H9 (cell line): ENCODE data around the gene STX8. TPM values are rescaled to one million over a fixed set of nuclear protein-coding genes. Genes with fewer than 3 reads are reported as not detected.

Experiments used
- DNase-seq: peaks from one replicate; pipeline ENCODE4 v3.0.0-alpha.2; 2017
- H2AFZ ChIP-seq: one replicate; pipeline ENCODE4 v1.6.1; 2013; ENCODE audit warnings: mild to moderate bottlenecking, low read length, control low read depth, moderate library complexity
- H2AK5ac ChIP-seq: 2 replicates; pipeline ENCODE4 v1.6.1; 2013; ENCODE audit warnings: low read length, control low read depth, mixed read lengths; ENCODE audit not compliant: insufficient read length
- H2BK120ac ChIP-seq: one replicate; pipeline ENCODE4 v1.6.1; 2013; ENCODE audit warnings: low read depth, mild to moderate bottlenecking, low read length, control low read depth, inconsistent platforms; ENCODE audit not compliant: poor library complexity, severe bottlenecking
- H2BK12ac ChIP-seq: 2 replicates; pipeline ENCODE4 v1.6.1; 2013; ENCODE audit warnings: low read length, control low read depth, mixed read lengths, low read depth; ENCODE audit not compliant: insufficient read length
- H2BK15ac ChIP-seq: 2 replicates; pipeline ENCODE4 v1.6.1; 2013; ENCODE audit warnings: low read depth, low read length, control low read depth
- H2BK20ac ChIP-seq: one replicate; pipeline ENCODE4 v1.6.1; 2013; ENCODE audit warnings: low read depth, mild to moderate bottlenecking, low read length, control low read depth, inconsistent platforms; ENCODE audit not compliant: poor library complexity, severe bottlenecking
- H2BK5ac ChIP-seq: 2 replicates; pipeline ENCODE4 v1.6.1; 2013; ENCODE audit warnings: low read length, control low read depth, mixed read lengths; ENCODE audit not compliant: insufficient read length
- H3K14ac ChIP-seq: 2 replicates; pipeline ENCODE4 v1.6.1; 2013; ENCODE audit warnings: low read length, control low read depth; ENCODE audit not compliant: insufficient read depth
- H3K18ac ChIP-seq: 2 replicates; pipeline ENCODE4 v1.6.1; 2013; ENCODE audit warnings: low read depth, mild to moderate bottlenecking, mixed read lengths, low read length, control low read depth; ENCODE audit not compliant: insufficient read length
- H3K23ac ChIP-seq: 2 replicates; pipeline ENCODE4 v1.6.1; 2013; ENCODE audit warnings: low read length, control low read depth, mixed read lengths, low read depth; ENCODE audit not compliant: insufficient read length
- H3K23me2 ChIP-seq: 2 replicates; pipeline ENCODE4 v1.6.1; 2013; ENCODE audit warnings: low read depth, mild to moderate bottlenecking, mixed read lengths, low read length, control low read depth; ENCODE audit not compliant: insufficient read length, poor library complexity, severe bottlenecking
- H3K27ac ChIP-seq: 2 replicates; pipeline ENCODE4 v1.5.1; 2013; ENCODE audit warnings: low read length, control low read depth, mixed read lengths, low read depth; ENCODE audit not compliant: insufficient read length
- H3K27me3 ChIP-seq: 2 replicates; pipeline ENCODE4 v1.6.1; 2013; ENCODE audit warnings: low read length, control low read depth, inconsistent platforms; ENCODE audit not compliant: insufficient read depth
- H3K4ac ChIP-seq: 2 replicates; pipeline ENCODE4 v1.6.1; 2013; ENCODE audit warnings: low read depth, mild to moderate bottlenecking, control low read depth, inconsistent platforms, low read length, moderate library complexity
- H3K4me1 ChIP-seq: 2 replicates; pipeline ENCODE4 v1.6.1; 2013; ENCODE audit warnings: low read length, control low read depth, inconsistent platforms; ENCODE audit not compliant: insufficient read depth
- H3K4me2 ChIP-seq: 2 replicates; pipeline ENCODE4 v1.6.1; 2013; ENCODE audit warnings: low read length, control low read depth, mixed read lengths; ENCODE audit not compliant: insufficient read length, insufficient read depth
- H3K56ac ChIP-seq: 2 replicates; pipeline ENCODE4 v1.6.1; 2013; ENCODE audit warnings: low read depth, mild to moderate bottlenecking, mixed read lengths, low read length, control low read depth; ENCODE audit not compliant: insufficient read length
- H3K79me1 ChIP-seq: 2 replicates; pipeline ENCODE4 v1.6.1; 2013; ENCODE audit warnings: low read depth, mild to moderate bottlenecking, moderate library complexity, low read length, control low read depth, inconsistent platforms; ENCODE audit not compliant: insufficient read depth, poor library complexity, severe bottlenecking
- H3K79me2 ChIP-seq: 2 replicates; pipeline ENCODE4 v1.6.1; 2013; ENCODE audit warnings: low read length, control low read depth, inconsistent platforms; ENCODE audit not compliant: insufficient read depth
- H3K9ac ChIP-seq: 2 replicates; pipeline ENCODE4 v1.6.1; 2013; ENCODE audit warnings: low read length, control low read depth, mixed read lengths; ENCODE audit not compliant: insufficient read length; ENCODE audit errors: extremely low read depth
- H3K9me3 ChIP-seq: one replicate; pipeline ENCODE4 v1.6.1; 2013; ENCODE audit warnings: low read depth, low read length, inconsistent platforms; ENCODE audit not compliant: control insufficient read depth
- H3T11ph ChIP-seq: one replicate; pipeline ENCODE4 v1.6.1; 2013; ENCODE audit warnings: mild to moderate bottlenecking, low read length, control low read depth, inconsistent platforms
- H4K20me1 ChIP-seq: one replicate; pipeline ENCODE4 v1.6.1; 2013; ENCODE audit not compliant: control insufficient read depth, insufficient read length, insufficient read depth
- H4K5ac ChIP-seq: 2 replicates; pipeline ENCODE4 v1.6.1; 2013; ENCODE audit warnings: low read depth, mild to moderate bottlenecking, mixed read lengths, low read length, control low read depth; ENCODE audit not compliant: insufficient read length
- H4K8ac ChIP-seq: replicated peaks from 2 replicates; pipeline ENCODE4 v1.6.1; 2013; ENCODE audit warnings: low read length, control low read depth, mixed read lengths, low read depth; ENCODE audit not compliant: insufficient read length
- H4K91ac ChIP-seq: 2 replicates; pipeline ENCODE4 v1.6.1; 2013; ENCODE audit warnings: low read depth, mild to moderate bottlenecking, moderate library complexity, mixed read lengths, low read length, control low read depth; ENCODE audit not compliant: insufficient read length
- H3K27ac Mint-ChIP-seq, 3 experiments: 2 replicates in 2 of 3; 3 replicates in 1 of 3; pipeline ENCODE4 v1.8.0; 2020 to 2021; ENCODE audit warnings: mixed read lengths in 3 of 3, mild to moderate bottlenecking in 1 of 3, moderate library complexity in 1 of 3
- H3K27me3 Mint-ChIP-seq: 2 replicates; pipeline ENCODE4 v1.8.0; 2021; ENCODE audit warnings: low read depth, mild to moderate bottlenecking, moderate library complexity, mixed read lengths
- H3K36me3 Mint-ChIP-seq, 3 experiments: 2 replicates in 2 of 3; 3 replicates in 1 of 3; pipeline ENCODE4 v1.8.0; 2020 to 2021; ENCODE audit warnings: low read depth in 3 of 3, mixed read lengths in 3 of 3; ENCODE audit not compliant: insufficient read depth in 1 of 3
- H3K4me1 Mint-ChIP-seq, 2 experiments: 2 replicates each; pipeline ENCODE4 v1.8.0; 2020; ENCODE audit warnings: mixed read lengths in 2 of 2
- H3K4me3 Mint-ChIP-seq, 2 experiments: 2 replicates in 1 of 2; 3 replicates in 1 of 2; pipeline ENCODE4 v1.8.0; 2020 to 2021; ENCODE audit warnings: mild to moderate bottlenecking in 2 of 2, mixed read lengths in 2 of 2, moderate library complexity in 1 of 2
- H3K9me3 Mint-ChIP-seq, 2 experiments: 2 replicates in 1 of 2; 3 replicates in 1 of 2; pipeline ENCODE4 v1.8.0; 2020; ENCODE audit warnings: mild to moderate bottlenecking in 2 of 2, mixed read lengths in 2 of 2, moderate library complexity in 1 of 2
- WGBS: extraction: QIAGEN DNeasy Blood & Tissue Kit; methylation state at CpG from one replicate; pipeline ENCODE4 v1.1.7; 2013; ENCODE audit warnings: missing lambda C conversion rate, low lambda C conversion rate, mixed read lengths; ENCODE audit not compliant: insufficient read length; ENCODE audit errors: extremely low coverage; 5-methylcytosine and 5-hydroxymethylcytosine counted together
- total RNA-seq: library from RNA; stranded (reverse); gene quantifications from 2 replicates; pipeline ENCODE4 v1.2.1, GENCODE V29; 2021
- TF ChIP-seq, protein P1 (sequence below): fragments of 200-600 bp; sonication (generic); conservative IDR thresholded peaks from 3 replicates; pipeline ENCODE4 v1.8.0; 2021; ENCODE audit warnings: antibody characterized with exemption, mild to moderate bottlenecking

Gene STX8
- total RNA-seq, 1 experiment from 2014 or later: 55.1 TPM

DNA sequence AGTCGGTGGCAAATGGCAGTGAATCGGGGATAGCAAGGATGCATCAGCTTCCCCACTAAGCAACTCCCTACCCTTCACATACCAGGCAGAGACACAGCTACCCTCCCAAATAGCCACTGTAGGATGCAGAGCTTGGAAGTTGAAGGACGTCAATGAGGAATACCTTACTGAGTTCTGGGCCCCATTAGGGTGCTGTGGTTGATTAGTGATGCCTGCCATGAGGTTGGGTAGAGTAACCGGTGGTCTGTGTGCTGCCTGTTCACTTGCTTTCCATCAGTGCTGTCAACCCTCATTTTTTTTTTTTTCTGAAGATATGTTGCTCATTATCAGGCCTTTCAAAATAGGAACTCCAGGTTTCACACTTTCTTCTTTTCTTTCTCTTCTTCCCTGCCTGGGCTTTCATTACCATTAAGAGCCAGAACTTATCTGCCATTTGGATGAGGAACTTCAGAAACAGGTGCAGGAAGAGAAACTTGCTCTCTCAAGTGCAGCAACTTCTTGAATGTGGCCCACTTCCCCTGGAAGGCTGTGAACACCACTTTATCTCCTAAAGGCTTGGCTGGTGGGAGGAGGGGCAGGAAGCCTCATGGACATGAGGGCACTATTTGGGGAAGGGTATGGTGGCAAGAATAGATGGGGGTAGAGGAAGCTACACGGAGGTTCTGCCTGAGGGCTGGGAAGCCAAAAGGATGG, 370.8 kb downstream of the STX8 start:
- H3K79me2 ChIP-seq: no peaks in the 10 kb centered on the region
- H3K18ac ChIP-seq: no peak overlapping the region
- H3K56ac ChIP-seq: no peak overlapping the region
- H2BK120ac ChIP-seq: no peak overlapping the region
- H2BK5ac ChIP-seq: no peak overlapping the region
- no peak overlapping the region for H3K27ac ChIP-seq
- H4K91ac ChIP-seq: no peak overlapping the region
- no peak overlapping the region for H3K4me2 ChIP-seq
- H3K9me3 Mint-ChIP-seq: peaks cover 0 to 5% of the 10 kb centered on the region in 2 experiments; a peak in 2 of 5 replicates
- no peak overlapping the region for H2BK20ac ChIP-seq
- no peaks in the 10 kb centered on the region for H3K27me3 ChIP-seq
- H3T11ph ChIP-seq: no peak overlapping the region
- no peak overlapping the region for H3K14ac ChIP-seq
- H3K9me3 ChIP-seq: no peaks in the 10 kb centered on the region
- no peak overlapping the region for H2AFZ ChIP-seq
- no peak overlapping the region for H3K23ac ChIP-seq
- peak overlapping the region in 1 of 3 experiments; percentile 24; a peak in 1 of 7 replicates for H3K27ac Mint-ChIP-seq
- H3K79me1 ChIP-seq: no peaks in the 10 kb centered on the region
- no peak overlapping the region for H3K9ac ChIP-seq
- peaks cover 6% of the 10 kb centered on the region for H3K27me3 Mint-ChIP-seq
- no peaks in the 10 kb centered on the region for H3K36me3 Mint-ChIP-seq
- no peak overlapping the region for H3K4me3 Mint-ChIP-seq
- H2BK12ac ChIP-seq: no peak overlapping the region
- no peak overlapping the region for H4K8ac ChIP-seq
- no peaks in the 10 kb centered on the region for H3K4me1 ChIP-seq
- no peak overlapping the region for H2BK15ac ChIP-seq
- no peaks in the 10 kb centered on the region for H4K20me1 ChIP-seq
- H2AK5ac ChIP-seq: no peak overlapping the region
- WGBS: no CpG with 5 or more reads among the region's 5 CpGs
- no peak overlapping the region for H4K5ac ChIP-seq
- TF ChIP-seq, protein P1, sequence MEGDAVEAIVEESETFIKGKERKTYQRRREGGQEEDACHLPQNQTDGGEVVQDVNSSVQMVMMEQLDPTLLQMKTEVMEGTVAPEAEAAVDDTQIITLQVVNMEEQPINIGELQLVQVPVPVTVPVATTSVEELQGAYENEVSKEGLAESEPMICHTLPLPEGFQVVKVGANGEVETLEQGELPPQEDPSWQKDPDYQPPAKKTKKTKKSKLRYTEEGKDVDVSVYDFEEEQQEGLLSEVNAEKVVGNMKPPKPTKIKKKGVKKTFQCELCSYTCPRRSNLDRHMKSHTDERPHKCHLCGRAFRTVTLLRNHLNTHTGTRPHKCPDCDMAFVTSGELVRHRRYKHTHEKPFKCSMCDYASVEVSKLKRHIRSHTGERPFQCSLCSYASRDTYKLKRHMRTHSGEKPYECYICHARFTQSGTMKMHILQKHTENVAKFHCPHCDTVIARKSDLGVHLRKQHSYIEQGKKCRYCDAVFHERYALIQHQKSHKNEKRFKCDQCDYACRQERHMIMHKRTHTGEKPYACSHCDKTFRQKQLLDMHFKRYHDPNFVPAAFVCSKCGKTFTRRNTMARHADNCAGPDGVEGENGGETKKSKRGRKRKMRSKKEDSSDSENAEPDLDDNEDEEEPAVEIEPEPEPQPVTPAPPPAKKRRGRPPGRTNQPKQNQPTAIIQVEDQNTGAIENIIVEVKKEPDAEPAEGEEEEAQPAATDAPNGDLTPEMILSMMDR: no peak
- peaks cover 10 to 20% of the 10 kb centered on the region in 2 experiments for H3K4me1 Mint-ChIP-seq
- no peak overlapping the region for H3K4ac ChIP-seq
- H3K23me2 ChIP-seq: no peaks in the 10 kb centered on the region
- DNase-seq: no peak
